SK-N-SH treated with all-trans-retinoic acid at 6 μM for 48 hours (cell line): ENCODE measurements around the gene AVL9.

Experiments
- ARNTL ChIP-seq: fragments of 450-650 bp; formaldehyde crosslinking; IDR thresholded peaks from 2 replicates; pipeline ENCODE4 v1.5.0; 2020; ENCODE audit warnings: low read depth, mild to moderate bottlenecking, moderate library complexity, borderline replicate concordance
- ESRRG ChIP-seq: fragments of 250-450 bp; sonication (Bioruptor Pico); IDR thresholded peaks from 2 replicates; pipeline ENCODE4 v1.6.1; 2021; ENCODE audit warnings: mild to moderate bottlenecking
- ISL1 ChIP-seq: fragments of 250-450 bp; sonication (Bioruptor Pico); IDR thresholded peaks from 2 replicates; pipeline ENCODE4 v2.1.2; 2022; ENCODE audit warnings: mild to moderate bottlenecking, moderate library complexity
- TOX ChIP-seq: fragments of 250-450 bp; sonication (Bioruptor Pico); IDR thresholded peaks from 2 replicates; pipeline ENCODE4 v1.8.0; 2021; ENCODE audit warnings: mild to moderate bottlenecking, moderate library complexity, borderline replicate concordance
- ZNF565 ChIP-seq: fragments of 450-650 bp; formaldehyde crosslinking; conservative IDR thresholded peaks from 2 replicates; pipeline ENCODE4 v1.5.0; 2020; ENCODE audit warnings: low read depth, mild to moderate bottlenecking, moderate library complexity
- TF ChIP-seq, protein P1 (sequence below): fragments of 250-450 bp; sonication (Bioruptor Pico); IDR thresholded peaks from 2 replicates; pipeline ENCODE4 v1.5.1; 2020; ENCODE audit warnings: low read depth, mild to moderate bottlenecking, moderate library complexity
- TF ChIP-seq, protein P2 (sequence below): fragments of 250-450 bp; sonication (Bioruptor Pico); IDR thresholded peaks from 2 replicates; pipeline ENCODE4 v1.8.0; 2020; ENCODE audit warnings: mild to moderate bottlenecking, moderate library complexity, borderline replicate concordance
- TF ChIP-seq, protein P3 (sequence below): fragments of 250-450 bp; sonication (Bioruptor Pico); IDR thresholded peaks from 2 replicates; pipeline ENCODE4 v1.5.0; 2020; ENCODE audit warnings: mild to moderate bottlenecking, moderate library complexity

DNA sequence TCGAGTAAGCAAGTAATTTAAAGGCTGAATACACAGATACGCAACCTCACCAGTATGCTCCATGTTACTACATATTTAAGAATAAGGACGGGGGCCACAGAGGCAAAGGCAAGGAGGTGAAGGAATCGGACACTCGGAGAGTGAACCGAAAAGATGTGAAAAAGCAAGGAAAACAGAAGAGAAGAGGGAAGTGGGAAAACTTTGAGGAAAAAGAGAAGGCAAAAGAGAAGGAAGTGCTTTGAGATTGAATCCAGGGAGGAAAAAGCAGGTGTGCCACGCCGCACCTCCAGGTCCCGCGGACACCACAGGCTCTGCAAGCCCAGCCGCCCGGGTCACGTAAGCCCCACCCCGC, 367 bp upstream of the AVL9 start:
- TF ChIP-seq, protein P1, sequence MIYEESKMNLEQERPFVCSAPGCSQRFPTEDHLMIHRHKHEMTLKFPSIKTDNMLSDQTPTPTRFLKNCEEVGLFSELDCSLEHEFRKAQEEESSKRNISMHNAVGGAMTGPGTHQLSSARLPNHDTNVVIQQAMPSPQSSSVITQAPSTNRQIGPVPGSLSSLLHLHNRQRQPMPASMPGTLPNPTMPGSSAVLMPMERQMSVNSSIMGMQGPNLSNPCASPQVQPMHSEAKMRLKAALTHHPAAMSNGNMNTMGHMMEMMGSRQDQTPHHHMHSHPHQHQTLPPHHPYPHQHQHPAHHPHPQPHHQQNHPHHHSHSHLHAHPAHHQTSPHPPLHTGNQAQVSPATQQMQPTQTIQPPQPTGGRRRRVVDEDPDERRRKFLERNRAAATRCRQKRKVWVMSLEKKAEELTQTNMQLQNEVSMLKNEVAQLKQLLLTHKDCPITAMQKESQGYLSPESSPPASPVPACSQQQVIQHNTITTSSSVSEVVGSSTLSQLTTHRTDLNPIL (CRISPR knock-in tag) = no peak
- TF ChIP-seq, protein P2, sequence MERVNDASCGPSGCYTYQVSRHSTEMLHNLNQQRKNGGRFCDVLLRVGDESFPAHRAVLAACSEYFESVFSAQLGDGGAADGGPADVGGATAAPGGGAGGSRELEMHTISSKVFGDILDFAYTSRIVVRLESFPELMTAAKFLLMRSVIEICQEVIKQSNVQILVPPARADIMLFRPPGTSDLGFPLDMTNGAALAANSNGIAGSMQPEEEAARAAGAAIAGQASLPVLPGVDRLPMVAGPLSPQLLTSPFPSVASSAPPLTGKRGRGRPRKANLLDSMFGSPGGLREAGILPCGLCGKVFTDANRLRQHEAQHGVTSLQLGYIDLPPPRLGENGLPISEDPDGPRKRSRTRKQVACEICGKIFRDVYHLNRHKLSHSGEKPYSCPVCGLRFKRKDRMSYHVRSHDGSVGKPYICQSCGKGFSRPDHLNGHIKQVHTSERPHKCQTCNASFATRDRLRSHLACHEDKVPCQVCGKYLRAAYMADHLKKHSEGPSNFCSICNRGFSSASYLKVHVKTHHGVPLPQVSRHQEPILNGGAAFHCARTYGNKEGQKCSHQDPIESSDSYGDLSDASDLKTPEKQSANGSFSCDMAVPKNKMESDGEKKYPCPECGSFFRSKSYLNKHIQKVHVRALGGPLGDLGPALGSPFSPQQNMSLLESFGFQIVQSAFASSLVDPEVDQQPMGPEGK (CRISPR knock-in tag) = no peak
- no peak for TF ChIP-seq TOX (CRISPR knock-in tag)
- no peak for TF ChIP-seq ISL1 (CRISPR knock-in tag)
- no peak for TF ChIP-seq ESRRG (CRISPR knock-in tag)
- no peak for TF ChIP-seq ARNTL
- TF ChIP-seq, protein P3, sequence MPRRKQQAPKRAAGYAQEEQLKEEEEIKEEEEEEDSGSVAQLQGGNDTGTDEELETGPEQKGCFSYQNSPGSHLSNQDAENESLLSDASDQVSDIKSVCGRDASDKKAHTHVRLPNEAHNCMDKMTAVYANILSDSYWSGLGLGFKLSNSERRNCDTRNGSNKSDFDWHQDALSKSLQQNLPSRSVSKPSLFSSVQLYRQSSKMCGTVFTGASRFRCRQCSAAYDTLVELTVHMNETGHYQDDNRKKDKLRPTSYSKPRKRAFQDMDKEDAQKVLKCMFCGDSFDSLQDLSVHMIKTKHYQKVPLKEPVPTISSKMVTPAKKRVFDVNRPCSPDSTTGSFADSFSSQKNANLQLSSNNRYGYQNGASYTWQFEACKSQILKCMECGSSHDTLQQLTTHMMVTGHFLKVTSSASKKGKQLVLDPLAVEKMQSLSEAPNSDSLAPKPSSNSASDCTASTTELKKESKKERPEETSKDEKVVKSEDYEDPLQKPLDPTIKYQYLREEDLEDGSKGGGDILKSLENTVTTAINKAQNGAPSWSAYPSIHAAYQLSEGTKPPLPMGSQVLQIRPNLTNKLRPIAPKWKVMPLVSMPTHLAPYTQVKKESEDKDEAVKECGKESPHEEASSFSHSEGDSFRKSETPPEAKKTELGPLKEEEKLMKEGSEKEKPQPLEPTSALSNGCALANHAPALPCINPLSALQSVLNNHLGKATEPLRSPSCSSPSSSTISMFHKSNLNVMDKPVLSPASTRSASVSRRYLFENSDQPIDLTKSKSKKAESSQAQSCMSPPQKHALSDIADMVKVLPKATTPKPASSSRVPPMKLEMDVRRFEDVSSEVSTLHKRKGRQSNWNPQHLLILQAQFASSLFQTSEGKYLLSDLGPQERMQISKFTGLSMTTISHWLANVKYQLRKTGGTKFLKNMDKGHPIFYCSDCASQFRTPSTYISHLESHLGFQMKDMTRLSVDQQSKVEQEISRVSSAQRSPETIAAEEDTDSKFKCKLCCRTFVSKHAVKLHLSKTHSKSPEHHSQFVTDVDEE = no peak
- no peak for TF ChIP-seq ZNF565
